Fibroblast of lung (primary cell): ENCODE data around the gene CRTC1. TPM values are rescaled to one million over a fixed set of nuclear protein-coding genes. Genes with fewer than 3 reads are reported as not detected.
A peak's percentile ranks its signal among the peaks of the same experiment; 100 is the strongest.

Experiments
- DNase-seq, 2 donors: peaks; one replicate each; pipeline versions ENCODE4 v3.0.0 to v3.0.0-alpha.2; 2010; ENCODE audit warnings: low read depth in 2 of 2
- H2AFZ ChIP-seq: 2 replicates; pipeline ENCODE4 v1.5.1; 2012; ENCODE audit warnings: low read length, control low read depth, inconsistent platforms
- H3K27ac ChIP-seq: 2 replicates; pipeline ENCODE4 v1.5.1; 2011; ENCODE audit warnings: low read length, control low read depth; ENCODE audit not compliant: insufficient read depth
- H3K27me3 ChIP-seq: 2 replicates; pipeline ENCODE4 v1.5.1; 2011; ENCODE audit warnings: mild to moderate bottlenecking, low read length; ENCODE audit not compliant: control insufficient read depth, insufficient read depth
- H3K36me3 ChIP-seq: 2 replicates; pipeline ENCODE4 v1.5.1; 2011; ENCODE audit warnings: low read length; ENCODE audit not compliant: control insufficient read depth, insufficient read depth
- H3K4me1 ChIP-seq: 2 replicates; pipeline ENCODE4 v1.5.1; 2011; ENCODE audit warnings: low read length; ENCODE audit not compliant: control insufficient read depth, insufficient read depth; ENCODE audit errors: extremely low read depth
- H3K4me2 ChIP-seq: 2 replicates; pipeline ENCODE4 v1.5.1; 2011; ENCODE audit warnings: low read length, control low read depth; ENCODE audit not compliant: insufficient read depth; ENCODE audit errors: extremely low read depth
- H3K4me3 ChIP-seq, 4 experiments: fragments of 200-600 bp in 1 of 4; sonication (generic) in 1 of 4; replicated peaks in 1 of 4; 2 replicates each; pipeline ENCODE4 v1.5.1; 2011 to 2016; ENCODE audit warnings: low read length in 4 of 4, low read depth in 3 of 4, mild to moderate bottlenecking in 3 of 4, control low read depth in 2 of 4, inconsistent platforms in 1 of 4, mixed read lengths in 1 of 4; ENCODE audit not compliant: insufficient read depth in 1 of 4; ENCODE audit errors: control extremely low read depth in 1 of 4
- H3K79me2 ChIP-seq: 2 replicates; pipeline ENCODE4 v1.5.1; 2012; ENCODE audit warnings: mild to moderate bottlenecking, low read length, inconsistent platforms; ENCODE audit not compliant: control insufficient read depth, insufficient read depth
- H3K9ac ChIP-seq: 2 replicates; pipeline ENCODE4 v1.5.1; 2011; ENCODE audit warnings: mild to moderate bottlenecking, low read length, control low read depth; ENCODE audit not compliant: insufficient read depth
- H3K9me3 ChIP-seq: 2 replicates; pipeline ENCODE4 v1.5.1; 2012; ENCODE audit warnings: low read depth, low read length; ENCODE audit not compliant: control insufficient read depth, insufficient read depth
- H4K20me1 ChIP-seq: 2 replicates; pipeline ENCODE4 v1.5.1; 2011; ENCODE audit warnings: low read length; ENCODE audit not compliant: control insufficient read depth, insufficient read depth; ENCODE audit errors: extremely low read depth
- EZH2 ChIP-seq: IDR thresholded peaks from 2 replicates; pipeline ENCODE4 v1.5.1; 2012; ENCODE audit warnings: low read length, control low read depth, mild to moderate bottlenecking; ENCODE audit errors: missing control alignments
- polyA plus RNA-seq, 2 donors: library from polyadenylated mRNA; depleted of rRNA in 1 of 2; stranded (reverse) in 1 of 2; unstranded in 1 of 2; fragments of >200 nt; gene quantifications; 2 replicates each; pipeline ENCODE4 v1.2.1, GENCODE V29; 2011 to 2012; ENCODE audit warnings: missing spikeins in 1 of 2
- total RNA-seq: library from RNA; depleted of rRNA; stranded (reverse); fragments of >200 nt; gene quantifications from 2 replicates; pipeline ENCODE4 v1.2.1, GENCODE V29; 2014
- TF ChIP-seq, protein P1 (sequence below), 2 donors: IDR thresholded peaks in 1 of 2; conservative IDR thresholded peaks in 1 of 2; 1 replicate in 1 of 2; 2 replicates in 1 of 2; pipeline ENCODE4 v1.5.1; 2011 to 2012; ENCODE audit warnings: low read length in 2 of 2, control low read depth in 1 of 2, inconsistent platforms in 1 of 2, low read depth in 1 of 2, mild to moderate bottlenecking in 1 of 2

Gene CRTC1
- total and polyA plus RNA-seq, 2 donors (not counting 1 experiment from before 2014, with no cell fraction given): 1.2 to 2.0 TPM

DNA sequence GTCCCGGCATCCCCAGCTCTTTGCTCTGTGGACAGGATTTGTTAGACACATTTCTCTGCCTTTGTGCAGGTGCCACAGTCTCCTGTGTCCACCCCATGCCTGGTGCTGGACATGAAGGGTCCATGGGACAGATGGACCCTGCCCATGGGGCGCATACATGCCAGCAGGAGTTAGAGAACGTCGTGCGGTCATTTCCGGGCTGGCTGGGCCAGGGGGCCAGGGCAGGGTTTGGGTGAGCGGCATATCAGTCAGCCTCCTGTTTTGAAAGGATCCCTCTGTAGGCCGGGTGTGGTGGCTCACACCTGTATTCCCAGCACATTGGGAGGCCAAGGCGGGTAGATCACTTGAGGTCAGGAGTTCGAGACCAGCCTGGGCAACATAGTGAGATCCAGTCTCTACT, 35.7 kb upstream of the CRTC1 start:
- Histone ChIP-seq H3K9ac (no peak overlapping the region), H3K27me3 (no peaks in the 10 kb centered on the region), H4K20me1 (no peaks in the 10 kb centered on the region), H3K79me2 (no peaks in the 10 kb centered on the region), H3K4me2 (no peak overlapping the region), H2AFZ (no peak overlapping the region), H3K36me3 (no peaks in the 10 kb centered on the region), H3K4me3 (no peak overlapping the region), H3K27ac (no peak overlapping the region), H3K9me3 (no peaks in the 10 kb centered on the region), H3K4me1 (peaks cover 30% of the 10 kb centered on the region)
- TF ChIP-seq EZH2: no peak
- TF ChIP-seq, protein P1, sequence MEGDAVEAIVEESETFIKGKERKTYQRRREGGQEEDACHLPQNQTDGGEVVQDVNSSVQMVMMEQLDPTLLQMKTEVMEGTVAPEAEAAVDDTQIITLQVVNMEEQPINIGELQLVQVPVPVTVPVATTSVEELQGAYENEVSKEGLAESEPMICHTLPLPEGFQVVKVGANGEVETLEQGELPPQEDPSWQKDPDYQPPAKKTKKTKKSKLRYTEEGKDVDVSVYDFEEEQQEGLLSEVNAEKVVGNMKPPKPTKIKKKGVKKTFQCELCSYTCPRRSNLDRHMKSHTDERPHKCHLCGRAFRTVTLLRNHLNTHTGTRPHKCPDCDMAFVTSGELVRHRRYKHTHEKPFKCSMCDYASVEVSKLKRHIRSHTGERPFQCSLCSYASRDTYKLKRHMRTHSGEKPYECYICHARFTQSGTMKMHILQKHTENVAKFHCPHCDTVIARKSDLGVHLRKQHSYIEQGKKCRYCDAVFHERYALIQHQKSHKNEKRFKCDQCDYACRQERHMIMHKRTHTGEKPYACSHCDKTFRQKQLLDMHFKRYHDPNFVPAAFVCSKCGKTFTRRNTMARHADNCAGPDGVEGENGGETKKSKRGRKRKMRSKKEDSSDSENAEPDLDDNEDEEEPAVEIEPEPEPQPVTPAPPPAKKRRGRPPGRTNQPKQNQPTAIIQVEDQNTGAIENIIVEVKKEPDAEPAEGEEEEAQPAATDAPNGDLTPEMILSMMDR (conservative IDR thresholded peaks at IDR 0.05 in 1 of 2, IDR thresholded peaks at IDR 0.05 in 1 of 2; ENCODE audit: low read depth in 1 of 2, low read length in 2 of 2): no peak
- DNase-seq: no peak

DNA sequence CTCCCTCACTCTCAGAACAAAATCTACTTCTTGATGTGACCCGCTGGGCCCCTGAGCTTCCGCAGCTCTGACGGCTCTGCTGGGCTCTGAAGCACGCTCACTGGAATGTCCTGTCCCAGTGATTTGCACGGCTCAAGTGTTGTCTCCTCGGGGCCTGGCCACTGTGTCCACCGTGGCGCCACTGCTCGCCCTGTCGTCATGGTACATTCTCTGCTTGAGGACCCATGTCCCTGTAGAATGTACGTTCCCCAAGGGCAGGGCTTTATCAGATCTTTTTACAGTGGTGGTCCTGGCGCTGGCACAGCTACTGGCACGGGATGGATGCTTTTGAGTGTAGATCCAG, 34.5 kb upstream of the CRTC1 start:
- H2AFZ ChIP-seq: no peak overlapping the region
- H3K4me3 ChIP-seq: peak overlapping the region in 2 of 4 experiments; percentile 11 to 22
- peak in 1 of 2 donors; percentile 37 for DNase-seq
- peak overlapping the region; percentile 99 for H3K27ac ChIP-seq
- no peaks in the 10 kb centered on the region for H3K27me3 ChIP-seq
- TF ChIP-seq, protein P1 (conservative IDR thresholded peaks at IDR 0.05 in 1 of 2, IDR thresholded peaks at IDR 0.05 in 1 of 2; ENCODE audit: low read depth in 1 of 2, low read length in 2 of 2): no peak
- TF ChIP-seq EZH2: no peak
- no peaks in the 10 kb centered on the region for H4K20me1 ChIP-seq
- H3K36me3 ChIP-seq: no peaks in the 10 kb centered on the region
- H3K4me1 ChIP-seq: peaks cover 30% of the 10 kb centered on the region
- peak overlapping the region; percentile 59 for H3K9ac ChIP-seq
- H3K9me3 ChIP-seq: no peaks in the 10 kb centered on the region
- H3K79me2 ChIP-seq: no peaks in the 10 kb centered on the region
- peak overlapping the region; percentile 97 for H3K4me2 ChIP-seq

DNA sequence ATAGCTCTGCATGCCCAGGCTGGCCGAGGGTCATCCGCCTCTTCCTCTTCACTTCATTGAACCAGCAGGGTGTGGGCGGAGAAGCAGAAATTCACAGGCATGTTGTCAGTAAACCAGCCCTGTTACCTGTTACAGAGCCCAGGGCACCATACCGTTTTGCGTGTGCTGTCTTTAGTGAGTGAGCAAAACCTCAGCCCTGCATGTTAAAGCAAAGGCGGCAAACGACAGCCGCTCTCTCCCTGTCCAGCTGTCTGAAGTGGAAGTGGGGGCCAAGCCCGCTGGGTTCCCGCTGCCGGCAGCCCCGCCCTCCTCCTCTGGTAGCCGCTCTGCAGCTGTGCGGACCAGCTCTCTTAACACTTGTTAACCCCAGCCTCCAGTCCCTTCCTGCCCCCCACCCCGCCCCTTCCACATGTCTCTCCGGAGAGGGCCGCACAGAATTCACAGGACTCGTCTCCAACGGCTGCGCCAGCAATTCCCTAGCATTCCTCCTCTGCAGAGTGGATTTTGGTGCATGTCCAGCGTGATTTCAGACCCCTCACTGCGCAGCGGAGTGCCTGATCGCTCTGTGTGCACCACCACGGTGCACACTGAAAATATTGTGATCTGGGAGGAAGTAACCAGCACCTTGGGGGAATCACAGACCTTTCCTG, 34.0 kb upstream of the CRTC1 start:
- no peaks in the 10 kb centered on the region for H3K36me3 ChIP-seq
- H3K4me2 ChIP-seq: peak overlapping the region; percentile 97
- no peaks in the 10 kb centered on the region for H3K79me2 ChIP-seq
- H3K4me3 ChIP-seq: peak overlapping the region in 3 of 4 experiments; percentile 11 to 40 (median 14)
- H3K27me3 ChIP-seq: no peaks in the 10 kb centered on the region
- H3K4me1 ChIP-seq: peaks cover 30% of the 10 kb centered on the region
- H3K9ac ChIP-seq: peak overlapping the region; percentile 69
- H3K27ac ChIP-seq: peak overlapping the region; percentile 99
- no peaks in the 10 kb centered on the region for H3K9me3 ChIP-seq
- no peaks in the 10 kb centered on the region for H4K20me1 ChIP-seq
- no peak overlapping the region for H2AFZ ChIP-seq
- no peak for TF ChIP-seq EZH2
- TF ChIP-seq, protein P1 (conservative IDR thresholded peaks at IDR 0.05 in 1 of 2, IDR thresholded peaks at IDR 0.05 in 1 of 2; ENCODE audit: low read depth in 1 of 2, low read length in 2 of 2): no peak
- DNase-seq: peak; percentile 74 to 77
